Testis (tissue), 3 donors: ENCODE data around the gene CCBE1. TPM values are rescaled to one million over a fixed set of nuclear protein-coding genes. Genes with fewer than 3 reads are reported as not detected.

Source experiments
- DNase-seq: peaks from one replicate; pipeline ENCODE4 v3.0.0-alpha.2; 2019
- H3K27ac ChIP-seq, 2 donors: fragments of 200-600 bp; sonication (generic); one replicate each; pipeline ENCODE4 v1.5.1; 2019
- H3K27me3 ChIP-seq: fragments of 200-600 bp; sonication (generic); one replicate; pipeline ENCODE4 v1.5.1; 2019
- H3K36me3 ChIP-seq: fragments of 200-600 bp; sonication (generic); one replicate; pipeline ENCODE4 v1.5.1; 2017; ENCODE audit warnings: low read depth; ENCODE audit errors: missing control alignments
- H3K4me1 ChIP-seq: fragments of 200-600 bp; sonication (generic); one replicate; pipeline ENCODE4 v1.5.1; 2019
- H3K4me3 ChIP-seq, 2 donors: fragments of 200-600 bp; sonication (generic); one replicate each; pipeline ENCODE4 v1.5.1; 2017 to 2019
- H3K9me3 ChIP-seq: fragments of 200-600 bp; sonication (generic); one replicate; pipeline ENCODE4 v1.5.1; 2017
- CTCF ChIP-seq, 3 experiments: fragments of 450-650 bp in 2 of 3; fragments of 200-600 bp in 1 of 3; sonication (generic) in 1 of 3; IDR thresholded peaks; one replicate each; pipeline ENCODE4 v1.5.1; 2016 to 2019; ENCODE audit warnings: antibody characterized with exemption in 3 of 3, mild to moderate bottlenecking in 2 of 3, moderate library complexity in 1 of 3
- POLR2A ChIP-seq: fragments of 450-650 bp; IDR thresholded peaks from one replicate; pipeline ENCODE4 v1.6.1; 2017; ENCODE audit warnings: antibody characterized with exemption, mild to moderate bottlenecking, moderate library complexity
- WGBS, 2 donors: methylation state at CpG; one replicate each; pipeline ENCODE4 v1.1.5; 2018; 5-methylcytosine and 5-hydroxymethylcytosine counted together
- intact Hi-C: fragments of 100-400 bp; cut with DNase I; formaldehyde crosslinking; loops from one replicate; pipeline ENCODE4 v1.15.1; 2023; ENCODE audit warnings: low total_unique reads
- polyA plus RNA-seq: library from polyadenylated mRNA; stranded (reverse); fragments of 350-450 nt; fragmentation: Illumina TruSeq; extraction: RNeasy Lipid Tissue Mini Kit (QIAGEN cat#74804); gene quantifications from one replicate; pipeline ENCODE4 v1.2.3, GENCODE V29; 2014; ENCODE audit warnings: low read depth, low replicate concordance; ENCODE audit not compliant: insufficient read depth
- total RNA-seq, 2 donors: library from RNA; depleted of rRNA; stranded (reverse); fragments of >200 nt; gene quantifications; one replicate each; pipeline ENCODE4 v1.2.3, GENCODE V29; 2016

The CCBE1 gene
- total and polyA plus RNA-seq, 3 donors from 2014 or later: 1.8 to 2.6 (median 1.9) TPM

GRCh38 chr18:59690186-59690982 is 6.8 kb downstream of the CCBE1 start:
- Histone ChIP-seq H3K4me1 (no peaks in the 10 kb centered on the region), H3K4me3 (no peak overlapping the region), H3K27me3 (no peaks in the 10 kb centered on the region), H3K9me3 (no peaks in the 10 kb centered on the region), H3K36me3 (no peaks in the 10 kb centered on the region), H3K27ac (no peak overlapping the region)
- TF ChIP-seq POLR2A (no peak), CTCF (IDR thresholded peaks at IDR 0.05) (no peak)
- intact Hi-C loops: no loop called here
- DNase-seq: no peak
- WGBS, 2 donors: 53 to 58% methylated on average over 8 of the region's 8 CpGs

GRCh38 chr18:59689756-59690155 is 7.5 kb downstream of the CCBE1 start:
- H3K27ac ChIP-seq: no peak overlapping the region
- no peaks in the 10 kb centered on the region for H3K4me1 ChIP-seq
- H3K4me3 ChIP-seq: no peak overlapping the region
- TF ChIP-seq CTCF (IDR thresholded peaks at IDR 0.05) (no peak), POLR2A (no peak)
- H3K9me3 ChIP-seq: no peaks in the 10 kb centered on the region
- no peaks in the 10 kb centered on the region for H3K36me3 ChIP-seq
- no peak for DNase-seq
- 55 to 58% methylated on average over 3 of the region's 3 CpGs for WGBS, 2 donors
- intact Hi-C loops: no loop called here
- no peaks in the 10 kb centered on the region for H3K27me3 ChIP-seq

GRCh38 chr18:59686260-59686659 is 11.0 kb downstream of the CCBE1 start:
- TF ChIP-seq POLR2A (no peak), CTCF (IDR thresholded peaks at IDR 0.05) (no peak)
- no peaks in the 10 kb centered on the region for H3K4me1 ChIP-seq
- H3K36me3 ChIP-seq: no peaks in the 10 kb centered on the region
- H3K9me3 ChIP-seq: no peaks in the 10 kb centered on the region
- WGBS, 2 donors: 88 to 90% methylated on average over 1 of the region's 1 CpG
- no peak overlapping the region for H3K4me3 ChIP-seq
- DNase-seq: no peak
- H3K27me3 ChIP-seq: no peaks in the 10 kb centered on the region
- intact Hi-C loops: no loop called here
- H3K27ac ChIP-seq: no peak overlapping the region

- Histone ChIP-seq H3K9me3 (no peaks in the 10 kb centered on the region), H3K4me1 (no peaks in the 10 kb centered on the region), H3K36me3 (no peaks in the 10 kb centered on the region), H3K27me3 (no peaks in the 10 kb centered on the region), H3K4me3 (no peak overlapping the region), H3K27ac (no peak overlapping the region)
- no peak for TF ChIP-seq CTCF (IDR thresholded peaks at IDR 0.05)
- TF ChIP-seq POLR2A: no peak
- WGBS, 2 donors: 50 to 69% methylated on average over 4 of the region's 4 CpGs
- no peak for DNase-seq
- intact Hi-C loops: no loop called here
These were observed 11.7 kb downstream of the CCBE1 start for GRCh38 chr18:59685501-59685900.

- Histone ChIP-seq H3K4me1 (no peaks in the 10 kb centered on the region), H3K4me3 (no peak overlapping the region), H3K9me3 (no peaks in the 10 kb centered on the region), H3K27me3 (no peaks in the 10 kb centered on the region), H3K27ac (no peak overlapping the region), H3K36me3 (no peaks in the 10 kb centered on the region)
- intact Hi-C loops: no loop called here
- DNase-seq: no peak
- WGBS, 2 donors: 84 to 87% methylated on average over 2 of the region's 2 CpGs
- TF ChIP-seq CTCF (IDR thresholded peaks at IDR 0.05) (no peak), POLR2A (no peak)
These were observed 12.4 kb downstream of the CCBE1 start for GRCh38 chr18:59684777-59685176.
